H1 (cell line): Measurements from ENCODE around the gene FTL. TPM values are rescaled to one million over a fixed set of nuclear protein-coding genes. Genes with fewer than 3 reads are reported as not detected.

Experiments
- BACH1 ChIP-seq: IDR thresholded peaks from 2 replicates; pipeline ENCODE4 v1.6.1; 2012; ENCODE audit warnings: low read length, improper control_type of control experiment
- CEBPB ChIP-seq: IDR thresholded peaks from 2 replicates; pipeline ENCODE4 v1.6.1; 2012; ENCODE audit warnings: low read depth, low read length
- CTCF ChIP-seq, 3 experiments: IDR thresholded peaks; 1 replicate in 2 of 3; 2 replicates in 1 of 3; pipeline versions ENCODE4 v1.5.1 to v1.6.1; 2011; ENCODE audit warnings: low read length in 3 of 3, mild to moderate bottlenecking in 3 of 3, inconsistent platforms in 2 of 3, low read depth in 1 of 3, moderate library complexity in 1 of 3; ENCODE audit not compliant: insufficient read depth in 1 of 3; ENCODE audit errors: control extremely low read depth in 1 of 3
- EGR1 ChIP-seq: IDR thresholded peaks from 2 replicates; pipeline ENCODE4 v1.6.1; 2011; ENCODE audit warnings: low read depth, low read length, borderline replicate concordance
- EZH2 ChIP-seq: fragments of 200-600 bp; sonication (generic); IDR thresholded peaks from 2 replicates; pipeline ENCODE4 v1.7.1; 2012; ENCODE audit warnings: low read depth, mild to moderate bottlenecking, moderate library complexity, low read length, inconsistent platforms; ENCODE audit not compliant: severe bottlenecking
- FOSL1 ChIP-seq: IDR thresholded peaks from 2 replicates; pipeline ENCODE4 v1.6.1; 2011; ENCODE audit warnings: mild to moderate bottlenecking, low read depth, low read length, moderate library complexity; ENCODE audit not compliant: insufficient read depth
- KDM5A ChIP-seq: fragments of 200-600 bp; IDR thresholded peaks from 2 replicates; pipeline ENCODE4 v1.7.1; 2012; ENCODE audit warnings: mild to moderate bottlenecking, low read length, inconsistent platforms, mixed read lengths
- MAX ChIP-seq: IDR thresholded peaks from 2 replicates; pipeline ENCODE4 v1.6.1; 2012; ENCODE audit warnings: inconsistent platforms
- RAD21 ChIP-seq, 2 experiments: IDR thresholded peaks in 1 of 2; conservative IDR thresholded peaks in 1 of 2; 2 replicates each; pipeline ENCODE4 v1.6.1; 2011; ENCODE audit warnings: low read depth in 2 of 2, low read length in 2 of 2, improper control_type of control experiment in 1 of 2, inconsistent platforms in 1 of 2, mild to moderate bottlenecking in 1 of 2, moderate library complexity in 1 of 2
- RBBP5 ChIP-seq: IDR thresholded peaks from 2 replicates; pipeline ENCODE4 v1.7.1; 2012; ENCODE audit warnings: low read depth, mild to moderate bottlenecking, inconsistent platforms, low read length, moderate library complexity, borderline replicate concordance
- RFX5 ChIP-seq: IDR thresholded peaks from 2 replicates; pipeline ENCODE4 v1.6.1; 2011; ENCODE audit warnings: low read depth, low read length, improper control_type of control experiment, borderline replicate concordance
- SIN3A ChIP-seq, 2 experiments: IDR thresholded peaks in 1 of 2; conservative IDR thresholded peaks in 1 of 2; 2 replicates each; pipeline ENCODE4 v1.6.1; 2011 to 2012; ENCODE audit warnings: low read length in 2 of 2, improper control_type of control experiment in 1 of 2, low read depth in 1 of 2, mild to moderate bottlenecking in 1 of 2
- SP4 ChIP-seq: IDR thresholded peaks from 2 replicates; pipeline ENCODE4 v1.6.1; 2012; ENCODE audit warnings: low read length, inconsistent platforms
- SRF ChIP-seq: IDR thresholded peaks from 2 replicates; pipeline ENCODE4 v1.6.1; 2011; ENCODE audit warnings: mild to moderate bottlenecking, low read depth, low read length, moderate library complexity
- TAF7 ChIP-seq: optimal IDR thresholded peaks from 2 replicates; pipeline ENCODE3; 2011; ENCODE audit warnings: low read depth, mild to moderate bottlenecking, inconsistent platforms, low read length, moderate library complexity, borderline replicate concordance
- YY1 ChIP-seq: IDR thresholded peaks from 2 replicates; pipeline ENCODE4 v1.6.1; 2011; ENCODE audit warnings: low read depth, mild to moderate bottlenecking, low read length
- polyA plus RNA-seq, 7 experiments: library from polyadenylated mRNA; depleted of rRNA in 3 of 7; stranded (reverse) in 5 of 7; unstranded in 2 of 7; fragments of >200 nt in 5 of 7; fragments of 200-250 nt in 2 of 7; gene quantifications; 1 replicate in 5 of 7; 2 replicates in 1 of 7; 4 replicates in 1 of 7; pipeline versions ENCODE4 v1.2.1 to v1.2.3, GENCODE V29; 2011 to 2013; ENCODE audit warnings: missing spikeins in 2 of 7, mixed read lengths in 2 of 7
- total RNA-seq: library from RNA; stranded (reverse); fragmentation: NEBNext Ultra II Directional; extraction: Animal tissue kit (Norgen Biotek cat#: 25700); gene quantifications from 2 replicates; pipeline ENCODE4 v1.2.1, GENCODE V29; 2021
- TF ChIP-seq, protein P1 (sequence below): IDR thresholded peaks from 2 replicates; pipeline ENCODE4 v1.6.1; 2011; ENCODE audit warnings: low read depth, mild to moderate bottlenecking, low read length; ENCODE audit not compliant: insufficient read depth
- TF ChIP-seq, protein P2 (sequence below): IDR thresholded peaks from 2 replicates; pipeline ENCODE4 v1.6.1; 2012; ENCODE audit warnings: low read length, inconsistent platforms

Gene FTL
- total and polyA plus RNA-seq, 2 of the 8 experiments (the other 6 are each of a cell fraction or from before 2014, with no cell fraction given), result 1,751 to 2,427 TPM

GRCh38 chr19:48963371-48964204 lies 1.5 kb upstream of the FTL start (continued):
- TF ChIP-seq BACH1 (peak; percentile 100), EZH2 (no peak), RBBP5 (no peak), CTCF (IDR thresholded peaks at IDR 0.05; ENCODE audit: control extremely low read depth in 1 of 3, insufficient read depth in 1 of 3, low read depth in 1 of 3, low read length in 3 of 3) (no peak), TAF7 (peak; percentile 66), SRF (no peak), SIN3A (conservative IDR thresholded peaks at IDR 0.05 in 1 of 2, IDR thresholded peaks at IDR 0.05 in 1 of 2; ENCODE audit: low read depth in 1 of 2, low read length in 2 of 2) (no peak; a peak in 1 of 4 replicates), FOSL1 (no peak), RAD21 (IDR thresholded peaks at IDR 0.05 in 1 of 2, conservative IDR thresholded peaks at IDR 0.05 in 1 of 2; ENCODE audit: low read depth in 2 of 2, low read length in 2 of 2) (no peak; a peak in 1 of 4 replicates), CEBPB (0 out of 2 replicates have a peak, but pooled peaks have one; percentile 28), RFX5 (no peak), KDM5A (no peak), EGR1 (no peak), MAX (peak; percentile 44), SP4 (no peak; the same call in none of the 2 replicates), YY1 (peak; percentile 25; the same call in 1 of the 2 replicates)
- TF ChIP-seq, protein P1, sequence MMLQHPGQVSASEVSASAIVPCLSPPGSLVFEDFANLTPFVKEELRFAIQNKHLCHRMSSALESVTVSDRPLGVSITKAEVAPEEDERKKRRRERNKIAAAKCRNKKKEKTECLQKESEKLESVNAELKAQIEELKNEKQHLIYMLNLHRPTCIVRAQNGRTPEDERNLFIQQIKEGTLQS, result no peak
- TF ChIP-seq, protein P2, sequence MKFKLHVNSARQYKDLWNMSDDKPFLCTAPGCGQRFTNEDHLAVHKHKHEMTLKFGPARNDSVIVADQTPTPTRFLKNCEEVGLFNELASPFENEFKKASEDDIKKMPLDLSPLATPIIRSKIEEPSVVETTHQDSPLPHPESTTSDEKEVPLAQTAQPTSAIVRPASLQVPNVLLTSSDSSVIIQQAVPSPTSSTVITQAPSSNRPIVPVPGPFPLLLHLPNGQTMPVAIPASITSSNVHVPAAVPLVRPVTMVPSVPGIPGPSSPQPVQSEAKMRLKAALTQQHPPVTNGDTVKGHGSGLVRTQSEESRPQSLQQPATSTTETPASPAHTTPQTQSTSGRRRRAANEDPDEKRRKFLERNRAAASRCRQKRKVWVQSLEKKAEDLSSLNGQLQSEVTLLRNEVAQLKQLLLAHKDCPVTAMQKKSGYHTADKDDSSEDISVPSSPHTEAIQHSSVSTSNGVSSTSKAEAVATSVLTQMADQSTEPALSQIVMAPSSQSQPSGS, result peak; percentile 92
